ENCODE results near the gene HMG20B. TPM values are rescaled to one million over a fixed set of nuclear protein-coding genes. Genes with fewer than 3 reads are reported as not detected.

Gene HMG20B
- total RNA-seq, 1 donor from 2014 or later, result 51.4 TPM

DNA sequence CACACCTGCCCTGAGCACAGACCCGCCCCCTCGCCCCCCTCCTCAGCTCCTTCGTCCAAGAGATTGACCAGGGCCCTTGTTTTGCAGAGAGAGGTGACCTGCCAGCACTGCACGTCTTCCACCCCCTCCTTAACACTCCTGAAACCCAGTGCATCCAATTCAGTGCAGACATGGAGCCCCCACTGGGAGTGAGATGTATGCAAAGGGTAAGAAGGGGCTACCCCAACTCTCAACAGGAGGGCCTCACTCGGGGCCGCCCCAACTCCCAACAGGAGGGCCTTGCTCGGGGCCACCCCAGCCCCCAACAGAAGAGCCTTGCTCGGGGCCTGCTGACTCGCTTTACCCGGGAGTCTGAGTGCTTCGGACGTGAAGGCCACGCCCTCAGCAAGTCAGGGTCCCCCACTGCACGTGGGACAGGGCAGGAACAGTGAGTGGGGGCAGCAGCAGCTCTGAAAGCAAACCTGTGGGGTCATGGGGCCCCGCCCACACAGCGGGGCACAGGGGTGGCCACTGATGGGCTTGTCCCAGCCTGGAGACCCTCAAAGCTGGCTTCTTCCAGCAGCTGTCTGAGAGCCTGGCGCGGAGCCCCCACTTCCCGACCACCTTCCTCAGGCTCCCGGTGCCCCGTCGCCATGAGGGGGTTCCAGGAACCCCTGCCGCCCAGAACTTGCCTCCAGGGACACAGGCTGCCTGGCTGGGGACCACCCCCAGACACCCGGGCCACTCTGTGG is 48.2 kb downstream of the HMG20B start:
- peaks cover 3% of the 10 kb centered on the region for H3F3A ChIP-seq (ENCODE audit: low read depth)
- peaks cover 2% of the 10 kb centered on the region for H3K36me3 Mint-ChIP-seq
- no peak for DNase-seq (ENCODE audit: low spot score)
- peaks cover 8% of the 10 kb centered on the region for H3K4me1 ChIP-seq
- H3K9ac ChIP-seq, result no peak overlapping the region
- no peaks in the 10 kb centered on the region for H3K27me3 Mint-ChIP-seq (ENCODE audit: insufficient read depth, low read depth)
- no peaks in the 10 kb centered on the region for H3K9me3 ChIP-seq (ENCODE audit: low read depth)
- no peaks in the 10 kb centered on the region for H3K36me3 ChIP-seq
- TF ChIP-seq, protein P1, sequence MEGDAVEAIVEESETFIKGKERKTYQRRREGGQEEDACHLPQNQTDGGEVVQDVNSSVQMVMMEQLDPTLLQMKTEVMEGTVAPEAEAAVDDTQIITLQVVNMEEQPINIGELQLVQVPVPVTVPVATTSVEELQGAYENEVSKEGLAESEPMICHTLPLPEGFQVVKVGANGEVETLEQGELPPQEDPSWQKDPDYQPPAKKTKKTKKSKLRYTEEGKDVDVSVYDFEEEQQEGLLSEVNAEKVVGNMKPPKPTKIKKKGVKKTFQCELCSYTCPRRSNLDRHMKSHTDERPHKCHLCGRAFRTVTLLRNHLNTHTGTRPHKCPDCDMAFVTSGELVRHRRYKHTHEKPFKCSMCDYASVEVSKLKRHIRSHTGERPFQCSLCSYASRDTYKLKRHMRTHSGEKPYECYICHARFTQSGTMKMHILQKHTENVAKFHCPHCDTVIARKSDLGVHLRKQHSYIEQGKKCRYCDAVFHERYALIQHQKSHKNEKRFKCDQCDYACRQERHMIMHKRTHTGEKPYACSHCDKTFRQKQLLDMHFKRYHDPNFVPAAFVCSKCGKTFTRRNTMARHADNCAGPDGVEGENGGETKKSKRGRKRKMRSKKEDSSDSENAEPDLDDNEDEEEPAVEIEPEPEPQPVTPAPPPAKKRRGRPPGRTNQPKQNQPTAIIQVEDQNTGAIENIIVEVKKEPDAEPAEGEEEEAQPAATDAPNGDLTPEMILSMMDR (IDR thresholded peaks at IDR 0.05), result no peak
- TF ChIP-seq EZH2phosphoT487 (IDR thresholded peaks at IDR 0.05), result no peak
- TF ChIP-seq EZH2 (IDR thresholded peaks at IDR 0.05), result no peak
- H3K27ac Mint-ChIP-seq, result no peak overlapping the region
- H2AFZ ChIP-seq (replicated peaks), result no peak overlapping the region
- H3K79me2 ChIP-seq (ENCODE audit: low read depth), result peaks cover 16% of the 10 kb centered on the region
- no peaks in the 10 kb centered on the region for H3K27me3 ChIP-seq
- no peak overlapping the region for H3K4me2 ChIP-seq
- H3K27ac ChIP-seq, result no peak overlapping the region
- peaks cover 15% of the 10 kb centered on the region for H3K4me1 Mint-ChIP-seq
- no peak overlapping the region for H3K4me3 Mint-ChIP-seq
- H4K20me1 ChIP-seq (ENCODE audit: low read depth), result peaks cover 25% of the 10 kb centered on the region
- H3K4me3 ChIP-seq, result no peak overlapping the region
- no peaks in the 10 kb centered on the region for H3K9me3 Mint-ChIP-seq

DNA sequence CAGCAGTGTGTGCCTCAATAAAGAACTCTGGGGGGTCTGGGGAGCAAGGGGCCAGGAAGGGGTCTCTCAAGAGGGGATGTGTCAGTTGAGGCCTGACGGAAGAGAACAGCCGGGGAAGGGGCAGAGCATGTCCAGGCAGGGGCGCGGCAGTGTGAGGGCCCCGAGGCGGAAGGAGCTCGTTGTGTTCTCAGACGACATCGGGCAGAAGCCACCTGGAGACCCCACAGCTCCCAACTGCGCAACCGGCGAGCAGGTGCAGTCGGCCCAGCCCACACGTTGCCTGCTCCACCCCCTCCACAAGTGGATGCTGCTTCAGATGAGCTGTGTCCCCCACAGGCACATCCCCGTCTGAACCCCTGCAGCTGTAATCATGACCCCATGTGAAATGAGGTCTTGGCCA is 48.9 kb downstream of the HMG20B start:
- H3K27ac ChIP-seq, result no peak overlapping the region

DNA sequence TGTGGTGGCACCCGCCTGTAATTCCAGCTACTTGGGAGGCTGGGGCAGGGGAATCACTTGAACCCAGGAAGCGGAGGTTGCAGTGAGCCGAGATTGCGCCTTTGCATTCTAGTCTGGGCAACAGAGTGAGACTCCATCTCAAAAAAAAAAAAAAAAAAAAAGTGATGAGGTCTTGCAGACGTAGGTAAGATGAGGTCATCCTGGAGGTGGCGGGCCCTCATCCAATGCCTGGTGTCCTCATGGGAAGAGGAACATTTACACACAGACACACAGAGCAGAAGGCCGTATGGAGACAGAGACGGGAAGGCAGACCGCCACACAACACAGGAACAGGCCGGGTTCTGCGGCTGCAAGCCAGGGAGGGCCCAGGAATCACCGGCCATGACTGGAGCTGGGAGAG is 49.5 kb downstream of the HMG20B start:
- peaks cover 21% of the 10 kb centered on the region for H3K79me2 ChIP-seq (ENCODE audit: low read depth)
- H3K4me3 ChIP-seq, result no peak overlapping the region
- peaks cover 8% of the 10 kb centered on the region for H3K4me1 ChIP-seq
- no peak overlapping the region for H3K9ac ChIP-seq
- no peaks in the 10 kb centered on the region for H3K36me3 ChIP-seq
- DNase-seq (ENCODE audit: low spot score), result no peak
- peaks cover 3% of the 10 kb centered on the region for H3F3A ChIP-seq (ENCODE audit: low read depth)
- Mint-ChIP-seq H3K27ac (no peak overlapping the region), H3K4me3 (peak overlapping the region; percentile 56), H3K27me3 (ENCODE audit: insufficient read depth, low read depth) (no peaks in the 10 kb centered on the region), H3K4me1 (peaks cover 21% of the 10 kb centered on the region), H3K9me3 (no peaks in the 10 kb centered on the region), H3K36me3 (peaks cover 2% of the 10 kb centered on the region)
- H3K27me3 ChIP-seq, result no peaks in the 10 kb centered on the region
- no peaks in the 10 kb centered on the region for H3K9me3 ChIP-seq (ENCODE audit: low read depth)
- TF ChIP-seq, protein P1 (IDR thresholded peaks at IDR 0.05), result no peak
- TF ChIP-seq EZH2 (IDR thresholded peaks at IDR 0.05) (no peak), EZH2phosphoT487 (IDR thresholded peaks at IDR 0.05) (no peak)
- H3K4me2 ChIP-seq, result no peak overlapping the region
- H2AFZ ChIP-seq (replicated peaks), result no peak overlapping the region
- H4K20me1 ChIP-seq (ENCODE audit: low read depth), result peaks cover 30% of the 10 kb centered on the region
- no peak overlapping the region for H3K27ac ChIP-seq

More for the DNA sequence above, 48.9 kb downstream of the HMG20B start:
- no peak overlapping the region for H3K9ac ChIP-seq
- Mint-ChIP-seq H3K27me3 (ENCODE audit: insufficient read depth, low read depth) (no peaks in the 10 kb centered on the region), H3K27ac (no peak overlapping the region), H3K4me1 (peaks cover 18% of the 10 kb centered on the region), H3K4me3 (no peak overlapping the region), H3K36me3 (peaks cover 2% of the 10 kb centered on the region), H3K9me3 (no peaks in the 10 kb centered on the region)
- H2AFZ ChIP-seq (replicated peaks), result no peak overlapping the region
- no peaks in the 10 kb centered on the region for H3K36me3 ChIP-seq
- H3K9me3 ChIP-seq (ENCODE audit: low read depth), result no peaks in the 10 kb centered on the region
- H3K4me3 ChIP-seq, result no peak overlapping the region
- DNase-seq (ENCODE audit: low spot score), result no peak
- H3K4me1 ChIP-seq, result peaks cover 8% of the 10 kb centered on the region
- TF ChIP-seq, protein P1 (IDR thresholded peaks at IDR 0.05), result no peak
- TF ChIP-seq EZH2 (IDR thresholded peaks at IDR 0.05), result no peak
- TF ChIP-seq EZH2phosphoT487 (IDR thresholded peaks at IDR 0.05), result no peak
- no peak overlapping the region for H3K4me2 ChIP-seq
- H3F3A ChIP-seq (ENCODE audit: low read depth), result peaks cover 3% of the 10 kb centered on the region
- H3K27me3 ChIP-seq, result no peaks in the 10 kb centered on the region
- H3K79me2 ChIP-seq (ENCODE audit: low read depth), result peaks cover 21% of the 10 kb centered on the region
- peaks cover 30% of the 10 kb centered on the region for H4K20me1 ChIP-seq (ENCODE audit: low read depth)
